Fibroblast of the aortic adventitia (primary cell): ENCODE results near the gene NTN5. TPM values are rescaled to one million over a fixed set of nuclear protein-coding genes. Genes with fewer than 3 reads are reported as not detected.

Experiments
- DNase-seq: peaks from one replicate; pipeline ENCODE4 v3.0.0-alpha.2; 2010; ENCODE audit warnings: low read depth
- H3K4me3 ChIP-seq: 2 replicates; pipeline ENCODE4 v1.5.1; 2011; ENCODE audit warnings: low read depth, mild to moderate bottlenecking, control low read depth, low read length, moderate library complexity
- CTCF ChIP-seq: IDR thresholded peaks from 2 replicates; pipeline ENCODE4 v1.5.1; 2011; ENCODE audit warnings: mild to moderate bottlenecking, low read length, control low read depth, inconsistent platforms; ENCODE audit not compliant: insufficient read depth
- total RNA-seq: library from RNA; depleted of rRNA; stranded (reverse); fragments of >200 nt; gene quantifications from 2 replicates; pipeline ENCODE4 v1.2.3, GENCODE V29; 2012; ENCODE audit warnings: low replicate concordance

Gene NTN5
- total RNA-seq, 1 donor = 0.09 TPM

GRCh38 chr19:48628486-48629296 lies 44.1 kb downstream of the NTN5 start:
- H3K4me3 ChIP-seq = no peak overlapping the region
- no peak for DNase-seq
- no peak for TF ChIP-seq CTCF

DNA sequence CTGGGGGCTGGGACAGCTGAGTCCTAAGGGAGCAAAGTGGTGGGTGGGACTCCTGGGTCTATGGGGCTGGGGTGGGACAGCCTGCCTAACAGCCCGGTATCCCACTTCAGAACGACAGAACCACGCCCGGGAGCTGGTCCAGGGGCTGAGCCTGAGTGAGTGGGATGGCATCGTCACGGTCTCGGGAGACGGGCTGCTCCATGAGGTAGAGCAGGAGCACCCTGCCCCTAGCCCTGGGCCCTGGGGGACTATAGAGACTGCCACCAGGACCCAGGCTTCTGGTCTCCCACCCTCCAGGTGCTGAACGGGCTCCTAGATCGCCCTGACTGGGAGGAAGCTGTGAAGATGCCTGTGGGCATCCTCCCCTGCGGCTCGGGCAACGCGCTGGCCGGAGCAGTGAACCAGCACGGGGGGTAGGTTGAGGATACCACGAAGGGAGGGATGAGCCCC lies 44.9 kb downstream of the NTN5 start:
- no peak for DNase-seq
- H3K4me3 ChIP-seq = no peak overlapping the region
- no peak for TF ChIP-seq CTCF

- TF ChIP-seq CTCF = no peak
- no peak overlapping the region for H3K4me3 ChIP-seq
- DNase-seq = no peak
Observed at GRCh38 chr19:48627201-48627864, 45.5 kb downstream of the NTN5 start.

DNA sequence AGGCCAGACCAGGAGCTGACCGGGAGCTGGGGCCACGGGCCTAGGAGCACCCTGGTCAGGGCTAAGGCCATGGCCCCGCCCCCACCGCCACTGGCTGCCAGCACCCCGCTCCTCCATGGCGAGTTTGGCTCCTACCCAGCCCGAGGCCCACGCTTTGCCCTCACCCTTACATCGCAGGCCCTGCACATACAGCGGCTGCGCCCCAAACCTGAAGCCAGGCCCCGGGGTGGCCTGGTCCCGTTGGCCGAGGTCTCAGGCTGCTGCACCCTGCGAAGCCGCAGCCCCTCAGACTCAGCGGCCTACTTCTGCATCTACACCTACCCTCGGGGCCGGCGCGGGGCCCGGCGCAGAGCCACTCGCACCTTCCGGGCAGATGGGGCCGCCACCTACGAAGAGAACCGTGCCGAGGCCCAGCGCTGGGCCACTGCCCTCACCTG lies 46.9 kb downstream of the NTN5 start:
- H3K4me3 ChIP-seq = no peak overlapping the region
- no peak for TF ChIP-seq CTCF
- DNase-seq = no peak

DNA sequence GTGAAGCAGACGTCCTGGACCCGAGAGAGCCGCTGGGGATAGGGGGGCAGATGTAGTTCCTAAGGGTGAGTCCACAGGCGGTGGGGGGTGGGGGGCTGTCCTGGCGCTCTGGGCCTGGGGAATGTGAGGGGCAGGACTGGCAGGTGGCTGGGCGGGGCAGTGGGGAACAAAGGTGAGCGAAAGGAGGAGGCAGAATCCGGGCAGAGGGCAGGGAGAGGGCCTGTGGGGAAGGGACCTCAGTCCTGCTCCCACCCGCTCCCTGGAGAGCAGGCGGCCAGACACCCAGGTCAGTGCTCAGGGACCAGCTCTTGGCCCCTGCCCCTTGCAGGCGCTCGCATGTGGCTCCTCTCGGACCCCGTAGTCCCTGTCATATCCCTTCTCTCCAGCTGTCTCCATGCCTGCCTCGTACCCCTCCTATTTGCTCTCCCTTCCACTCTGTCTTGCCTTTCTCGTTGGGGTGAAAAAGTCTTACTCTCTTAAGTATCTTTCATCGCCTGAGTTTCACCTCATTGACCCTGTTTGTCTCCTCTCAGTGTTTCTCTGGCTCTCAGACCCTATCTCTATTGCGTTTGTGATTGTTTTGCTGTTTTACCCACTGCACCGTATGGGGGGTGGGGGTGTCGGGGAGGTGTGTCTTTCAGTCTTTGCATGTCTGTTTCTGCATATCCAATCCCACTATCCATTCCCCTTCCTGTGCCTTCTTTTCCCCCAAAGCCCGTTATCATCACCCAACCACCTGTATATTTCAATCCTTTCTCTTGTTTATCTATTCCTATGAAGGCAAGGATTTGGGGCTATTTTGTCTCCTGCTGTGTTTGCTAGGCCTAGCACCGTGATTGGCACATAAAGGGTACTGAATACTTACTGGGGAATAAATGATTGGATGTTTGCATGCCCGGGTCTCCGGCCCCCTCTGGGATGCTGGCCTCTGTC lies 47.8 kb downstream of the NTN5 start:
- no peak for TF ChIP-seq CTCF
- no peak for DNase-seq
- H3K4me3 ChIP-seq = peak overlapping the region; percentile 72

DNA sequence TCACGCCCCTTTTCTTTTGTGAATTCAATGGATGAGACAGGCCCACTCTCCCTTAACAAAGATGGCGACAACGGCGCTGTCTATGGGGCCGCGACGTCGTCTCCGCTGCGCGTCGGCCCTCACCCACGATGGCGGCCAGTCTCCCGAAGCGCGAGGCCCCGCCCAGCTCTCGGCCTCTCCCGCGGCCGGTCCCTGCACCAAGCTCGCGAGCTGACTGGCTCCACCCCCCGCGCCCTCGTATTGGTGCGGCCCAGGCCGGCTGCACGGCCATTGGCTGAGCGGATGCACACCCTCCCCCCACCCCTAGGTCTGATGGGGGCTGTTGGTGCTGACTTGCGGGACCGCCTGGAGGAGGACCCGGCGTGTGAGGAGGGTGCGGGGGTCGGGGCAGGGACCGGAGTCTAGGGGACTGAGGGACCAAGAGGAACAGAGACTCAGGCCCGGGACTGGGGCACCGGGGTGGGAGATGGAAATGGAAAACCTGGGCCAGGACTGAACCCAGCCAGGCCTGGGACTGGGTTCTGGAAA lies 48.7 kb downstream of the NTN5 start:
- peak; percentile 96 for DNase-seq
- TF ChIP-seq CTCF = no peak
- peak overlapping the region; percentile 72 for H3K4me3 ChIP-seq
